Measurements from ENCODE around the gene INO80D.
"Not testable (repeated sequence)": the region's sequence is repeated elsewhere in the genome, so short reads cannot be mapped to it uniquely, and the experiment has no call there.

- not testable (repeated sequence) for TF ChIP-seq CTCF, EP300, POLR2A (IDR thresholded peaks at IDR 0.05)
Measured at GRCh38 chr2:205977699-205978098, 108.3 kb downstream of the INO80D start.

Data from stomach (tissue), 4 donors.